GM12878 (cell line): ENCODE results near the gene ORMDL1. TPM values are rescaled to one million over a fixed set of nuclear protein-coding genes. Genes with fewer than 3 reads are reported as not detected.

Source experiments
- ATAC-seq: fragments of 200-7000 bp; cut with Tn5 transposase; 3 replicates; pipeline ENCODE4 v1.9.1; 2020; ENCODE audit warnings: mild to moderate bottlenecking, moderate library complexity
- BruUV-seq: library from RNA; stranded (reverse); fragments of 400-500 nt; replicated peaks from 2 replicates; lab custom pipeline; 2021; lab: Mats Ljungman, UMichigan
- CTCF ChIA-PET: fragments of 300-600 bp; sonication (Branson Sonifier 250); formaldehyde crosslinking; extraction: SDS; loops from one replicate; lab custom pipeline; 2021; ENCODE audit warnings: inconsistent platforms; lab: Yijun Ruan, JAX
- POLR2A ChIA-PET: fragments of 350-600 bp; formaldehyde crosslinking; extraction: SDS; loops from one replicate; lab custom pipeline; 2021; ENCODE audit warnings: inconsistent platforms; lab: Charles Lee
- RAD21 ChIA-PET: fragments of 300-600 bp; sonication (Branson Sonifier 250); formaldehyde crosslinking; loops from one replicate; lab custom pipeline; 2023; ENCODE audit warnings: antibody characterized with exemption; ENCODE audit not compliant: unreplicated experiment; lab: Charles Lee
- SMC1A ChIA-PET: fragments of 300-600 bp; sonication (Branson Sonifier 250); formaldehyde crosslinking; loops from one replicate; lab custom pipeline; 2023; ENCODE audit not compliant: unreplicated experiment, uncharacterized antibody; lab: Charles Lee
- DNase-seq: peaks from one replicate; pipeline ENCODE4 v3.0.0-alpha.2; 2011; ENCODE audit warnings: low read depth, low spot score
- FAIRE-seq: peaks from 3 replicates; lab custom pipeline; 2011; peaks lifted over from hg19 to GRCh38; lab: Jason Lieb, UNC
- H2AFZ ChIP-seq: 2 replicates; pipeline ENCODE4 v1.6.0; 2011; ENCODE audit warnings: low read depth, low read length, control low read depth; ENCODE audit not compliant: control insufficient read depth
- H3K27ac ChIP-seq: 2 replicates; pipeline ENCODE4 v1.5.1; 2011; ENCODE audit warnings: control low read depth; ENCODE audit not compliant: control insufficient read depth, insufficient read depth
- H3K27me3 ChIP-seq, 2 experiments: replicated peaks in 1 of 2; 2 replicates each; pipeline versions ENCODE4 v1.6.0 to v1.6.1; 2011; ENCODE audit warnings: low read length in 1 of 2; ENCODE audit not compliant: control insufficient read depth in 2 of 2, insufficient read depth in 2 of 2
- H3K36me3 ChIP-seq, 2 experiments: 2 replicates each; pipeline ENCODE4 v1.5.1; 2011; ENCODE audit warnings: low read length in 1 of 2; ENCODE audit not compliant: control insufficient read depth in 2 of 2, insufficient read depth in 2 of 2
- H3K4me1 ChIP-seq: 2 replicates; pipeline ENCODE4 v1.6.1; 2011; ENCODE audit warnings: mild to moderate bottlenecking, low read length, moderate library complexity, mixed read lengths; ENCODE audit not compliant: control insufficient read depth, insufficient read depth
- H3K4me2 ChIP-seq: 2 replicates; pipeline ENCODE4 v1.6.0; 2011; ENCODE audit warnings: control low read depth; ENCODE audit not compliant: control insufficient read depth, insufficient read depth
- H3K4me3 ChIP-seq: fragments of 200-600 bp; sonication (generic); 2 replicates; pipeline ENCODE4 v1.5.1; 2016
- H3K79me2 ChIP-seq: 2 replicates; pipeline ENCODE4 v1.6.0; 2011; ENCODE audit warnings: low read length; ENCODE audit not compliant: control insufficient read depth, insufficient read depth
- H3K9ac ChIP-seq: 2 replicates; pipeline ENCODE4 v1.8.0; 2011; ENCODE audit warnings: low read length, control low read depth, mixed read lengths; ENCODE audit not compliant: control insufficient read depth, insufficient read depth
- H3K9me3 ChIP-seq: replicated peaks from 3 replicates; pipeline ENCODE4 v1.5.1; 2011; ENCODE audit warnings: mild to moderate bottlenecking, low read length; ENCODE audit not compliant: control insufficient read depth, insufficient read depth
- H4K20me1 ChIP-seq: 2 replicates; pipeline ENCODE4 v1.6.0; 2011; ENCODE audit not compliant: control insufficient read depth, insufficient read depth
- BCL11A ChIP-seq: IDR thresholded peaks from 2 replicates; pipeline ENCODE4 v1.6.1; 2011; ENCODE audit warnings: low read depth, low read length
- CBFB ChIP-seq: IDR thresholded peaks from 2 replicates; pipeline ENCODE4 v1.6.1; 2016; ENCODE audit warnings: antibody characterized with exemption, low read depth
- HDGF ChIP-seq: fragments of 450-650 bp; IDR thresholded peaks from 2 replicates; pipeline ENCODE4 v1.6.1; 2016; ENCODE audit warnings: antibody characterized with exemption
- IRF4 ChIP-seq: IDR thresholded peaks from 2 replicates; pipeline ENCODE4 v1.6.1; 2011; ENCODE audit warnings: low read depth, low read length
- RAD21 ChIP-seq: IDR thresholded peaks from 2 replicates; pipeline ENCODE4 v1.6.1; 2011; ENCODE audit warnings: mild to moderate bottlenecking, low read depth, low read length, moderate library complexity; ENCODE audit not compliant: insufficient read depth
- SMC3 ChIP-seq: IDR thresholded peaks from 2 replicates; pipeline ENCODE4 v1.6.1; 2011; ENCODE audit warnings: low read length, improper control_type of control experiment, borderline replicate concordance
- WGBS: methylation state at CpG from one replicate; pipeline ENCODE4 v1.1.6; 2016; ENCODE audit warnings: low lambda C conversion rate; ENCODE audit not compliant: insufficient replicate concordance, insufficient coverage; ENCODE audit errors: missing lambda C conversion rate; 5-methylcytosine and 5-hydroxymethylcytosine counted together
- in situ Hi-C: fragments of 300-500 bp; cut with MboI; formaldehyde crosslinking; loops from 9 replicates; pipeline ENCODE4 v1.14.3; 2018; ENCODE audit warnings: mixed read lengths
- intact Hi-C: fragments of 100-400 bp; cut with micrococcal nuclease; formaldehyde crosslinking; loops from one replicate; pipeline ENCODE4 v1.14.2; 2022; ENCODE audit not compliant: unreplicated experiment
- polyA plus RNA-seq, 11 experiments: library from polyadenylated mRNA; depleted of rRNA in 4 of 11; unstranded in 6 of 11; stranded (reverse) in 5 of 11; fragments of >200 nt; fragmentation: Nextera tagmentation in 4 of 11; fragmentation: Illumina TruSeq in 1 of 11; extraction: Ambion mirVana in 4 of 11; extraction: Trizol in 1 of 11; gene quantifications; 1 replicate in 1 of 11; 2 replicates in 10 of 11; pipeline versions ENCODE4 v1.2.1 to v1.2.3, GENCODE V29; 2011 to 2016; ENCODE audit warnings: inconsistent platforms in 2 of 11, missing spikeins in 2 of 11, low read depth in 1 of 11
- total RNA-seq, 4 experiments: library from RNA; depleted of rRNA in 3 of 4; stranded (reverse); fragments of >200 nt in 3 of 4; fragmentation: Illumina TruSeq in 1 of 4; extraction: Trizol in 1 of 4; gene quantifications; 2 replicates each; pipeline versions ENCODE4 v1.2.1 to v1.2.3, GENCODE V29; 2013 to 2021
- TF ChIP-seq, protein P1 (sequence below): fragments of 450-650 bp; formaldehyde crosslinking; IDR thresholded peaks from 2 replicates; pipeline ENCODE4 v1.5.0; 2022; ENCODE audit warnings: mild to moderate bottlenecking, missing genetic modification characterization
- TF ChIP-seq, protein P2 (sequence below): IDR thresholded peaks from 2 replicates; pipeline ENCODE4 v1.6.1; 2012; ENCODE audit warnings: low read depth, low read length, improper control_type of control experiment
- TF ChIP-seq, protein P3 (sequence below), 3 experiments: IDR thresholded peaks in 2 of 3; conservative IDR thresholded peaks in 1 of 3; 2 replicates each; pipeline ENCODE4 v1.5.1; 2011; ENCODE audit warnings: low read depth in 3 of 3, low read length in 3 of 3, mild to moderate bottlenecking in 3 of 3, control low read depth in 2 of 3, moderate library complexity in 2 of 3, inconsistent platforms in 1 of 3, mixed read lengths in 1 of 3; ENCODE audit not compliant: control insufficient read depth in 2 of 3, insufficient read depth in 1 of 3; ENCODE audit errors: extremely low read depth in 1 of 3

ORMDL1 gene
- total and polyA plus RNA-seq, 10 of the 15 experiments (the other 5 are each of a cell fraction or from before 2014, with no cell fraction given): 62.6 to 161 (median 95.7) TPM

DNA sequence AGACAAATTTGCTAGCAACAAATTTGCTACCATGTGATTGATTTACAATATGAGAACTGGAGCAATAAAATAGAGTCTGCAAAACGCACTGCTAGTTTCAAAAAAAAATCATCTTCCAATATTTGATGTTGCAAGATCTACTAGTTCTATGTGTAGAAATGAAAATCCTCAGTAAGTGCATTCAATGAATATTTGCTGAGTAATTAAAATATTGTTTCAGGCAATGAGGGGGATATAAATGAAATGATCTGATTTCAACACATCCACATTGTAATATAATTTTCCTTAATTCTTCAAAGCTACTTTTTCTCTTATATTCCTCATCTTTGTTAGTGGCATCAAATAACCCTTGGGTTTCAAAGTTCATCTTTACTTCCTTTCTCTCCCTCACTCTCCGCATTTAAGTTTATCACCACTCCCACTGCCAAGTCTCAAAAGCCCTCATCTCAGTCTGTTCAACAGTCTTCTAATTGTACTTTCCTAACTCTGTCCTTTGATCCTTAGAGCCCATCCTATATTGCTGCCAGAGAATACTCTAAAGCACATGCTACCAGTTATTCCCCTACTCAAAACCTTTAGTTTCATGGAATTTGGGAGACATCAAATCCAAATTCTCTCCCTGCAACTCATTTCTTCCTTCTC is 27.7 kb downstream of the ORMDL1 start (continued):
- TF ChIP-seq BCL11A (no peak), CBFB (no peak)
- TF ChIP-seq, protein P1, sequence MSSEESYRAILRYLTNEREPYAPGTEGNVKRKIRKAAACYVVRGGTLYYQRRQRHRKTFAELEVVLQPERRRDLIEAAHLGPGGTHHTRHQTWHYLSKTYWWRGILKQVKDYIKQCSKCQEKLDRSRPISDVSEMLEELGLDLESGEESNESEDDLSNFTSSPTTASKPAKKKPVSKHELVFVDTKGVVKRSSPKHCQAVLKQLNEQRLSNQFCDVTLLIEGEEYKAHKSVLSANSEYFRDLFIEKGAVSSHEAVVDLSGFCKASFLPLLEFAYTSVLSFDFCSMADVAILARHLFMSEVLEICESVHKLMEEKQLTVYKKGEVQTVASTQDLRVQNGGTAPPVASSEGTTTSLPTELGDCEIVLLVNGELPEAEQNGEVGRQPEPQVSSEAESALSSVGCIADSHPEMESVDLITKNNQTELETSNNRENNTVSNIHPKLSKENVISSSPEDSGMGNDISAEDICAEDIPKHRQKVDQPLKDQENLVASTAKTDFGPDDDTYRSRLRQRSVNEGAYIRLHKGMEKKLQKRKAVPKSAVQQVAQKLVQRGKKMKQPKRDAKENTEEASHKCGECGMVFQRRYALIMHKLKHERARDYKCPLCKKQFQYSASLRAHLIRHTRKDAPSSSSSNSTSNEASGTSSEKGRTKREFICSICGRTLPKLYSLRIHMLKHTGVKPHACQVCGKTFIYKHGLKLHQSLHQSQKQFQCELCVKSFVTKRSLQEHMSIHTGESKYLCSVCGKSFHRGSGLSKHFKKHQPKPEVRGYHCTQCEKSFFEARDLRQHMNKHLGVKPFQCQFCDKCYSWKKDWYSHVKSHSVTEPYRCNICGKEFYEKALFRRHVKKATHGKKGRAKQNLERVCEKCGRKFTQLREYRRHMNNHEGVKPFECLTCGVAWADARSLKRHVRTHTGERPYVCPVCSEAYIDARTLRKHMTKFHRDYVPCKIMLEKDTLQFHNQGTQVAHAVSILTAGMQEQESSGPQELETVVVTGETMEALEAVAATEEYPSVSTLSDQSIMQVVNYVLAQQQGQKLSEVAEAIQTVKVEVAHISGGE (CRISPR knock-in tag): no peak
- TF ChIP-seq, protein P2, sequence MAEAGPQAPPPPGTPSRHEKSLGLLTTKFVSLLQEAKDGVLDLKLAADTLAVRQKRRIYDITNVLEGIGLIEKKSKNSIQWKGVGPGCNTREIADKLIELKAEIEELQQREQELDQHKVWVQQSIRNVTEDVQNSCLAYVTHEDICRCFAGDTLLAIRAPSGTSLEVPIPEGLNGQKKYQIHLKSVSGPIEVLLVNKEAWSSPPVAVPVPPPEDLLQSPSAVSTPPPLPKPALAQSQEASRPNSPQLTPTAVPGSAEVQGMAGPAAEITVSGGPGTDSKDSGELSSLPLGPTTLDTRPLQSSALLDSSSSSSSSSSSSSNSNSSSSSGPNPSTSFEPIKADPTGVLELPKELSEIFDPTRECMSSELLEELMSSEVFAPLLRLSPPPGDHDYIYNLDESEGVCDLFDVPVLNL: no peak
- TF ChIP-seq, all 136 proteins: peak for 0

DNA sequence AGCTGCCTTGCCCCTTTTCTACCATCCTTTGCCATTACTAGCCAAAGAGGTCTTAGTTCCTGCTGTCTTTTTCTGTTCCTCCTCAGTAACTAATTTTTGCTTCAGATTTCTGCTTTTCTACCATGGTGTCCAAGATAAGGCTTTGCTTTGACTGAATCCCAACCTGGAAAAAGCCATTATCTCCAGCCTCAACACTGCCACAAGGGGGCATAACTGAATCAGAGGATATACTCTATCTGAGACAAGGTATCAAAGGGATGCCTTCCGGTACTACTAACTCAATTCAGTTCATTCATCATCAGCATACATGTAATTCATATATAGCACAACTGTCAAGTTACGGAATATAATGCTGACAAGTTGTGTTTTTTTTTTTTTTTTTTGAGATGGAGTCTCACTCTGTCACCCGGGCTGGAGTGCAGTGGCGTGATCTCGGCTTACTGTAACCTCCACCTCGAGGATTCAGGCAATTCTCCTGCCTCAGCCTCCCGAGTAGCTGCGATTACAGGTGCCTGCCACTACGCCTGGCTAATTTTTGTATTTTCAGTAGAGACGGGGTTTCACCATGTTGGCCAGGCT is 33.0 kb downstream of the ORMDL1 start:
- Histone ChIP-seq H3K4me2 (no peak overlapping the region), H3K4me1 (no peaks in the 10 kb centered on the region), H3K79me2 (no peaks in the 10 kb centered on the region), H3K9ac (no peak overlapping the region), H2AFZ (no peak overlapping the region), H3K27me3 (no peaks in the 10 kb centered on the region), H3K36me3 (no peaks in the 10 kb centered on the region; a peak in 1 of 4 replicates), H3K27ac (no peak overlapping the region), H3K4me3 (no peak overlapping the region), H4K20me1 (no peaks in the 10 kb centered on the region), H3K9me3 (no peaks in the 10 kb centered on the region)
- ChIA-PET SMC1A (interaction anchor here (0.7 to 2.4 kb wide), 14 partner anchors 8 to 321 kb away, joined by 3 to 8 read pairs (median 4); partner anchors contain the start of genes ANKAR and OSGEPL1), CTCF (interaction anchor here (0.6 to 8.9 kb wide), 26 partner anchors 11 to 526 kb away, joined by 3 to 84 read pairs (median 4); partner anchors contain the start of genes ANKAR and OSGEPL1), POLR2A (interaction anchor here (1.3 kb wide), 1 partner anchor 10 kb away, joined by 4 read pairs; no protein-coding TSS in a partner anchor), RAD21 (interaction anchor here (1.0 to 1.7 kb wide), 4 partner anchors 13 to 321 kb away, joined by 3 to 5 read pairs (median 4); no protein-coding TSS in a partner anchor)
- 92% methylated on average over 9 of the region's 10 CpGs for WGBS
- BruUV-seq: no TSS peak
- in situ Hi-C loops (no loop called here), intact Hi-C loops (loop anchor here (2.0 kb wide), 1 partner anchor 320 kb away; no protein-coding TSS in a partner anchor)
- DNase-seq: no peak
- FAIRE-seq: peak; percentile 76
- ATAC-seq: peak; percentile 87
- TF ChIP-seq RAD21 (peak; percentile 63), HDGF (no peak), SMC3 (peak; percentile 52; the same call in 1 of the 2 replicates), IRF4 (no peak)
- TF ChIP-seq, protein P3, sequence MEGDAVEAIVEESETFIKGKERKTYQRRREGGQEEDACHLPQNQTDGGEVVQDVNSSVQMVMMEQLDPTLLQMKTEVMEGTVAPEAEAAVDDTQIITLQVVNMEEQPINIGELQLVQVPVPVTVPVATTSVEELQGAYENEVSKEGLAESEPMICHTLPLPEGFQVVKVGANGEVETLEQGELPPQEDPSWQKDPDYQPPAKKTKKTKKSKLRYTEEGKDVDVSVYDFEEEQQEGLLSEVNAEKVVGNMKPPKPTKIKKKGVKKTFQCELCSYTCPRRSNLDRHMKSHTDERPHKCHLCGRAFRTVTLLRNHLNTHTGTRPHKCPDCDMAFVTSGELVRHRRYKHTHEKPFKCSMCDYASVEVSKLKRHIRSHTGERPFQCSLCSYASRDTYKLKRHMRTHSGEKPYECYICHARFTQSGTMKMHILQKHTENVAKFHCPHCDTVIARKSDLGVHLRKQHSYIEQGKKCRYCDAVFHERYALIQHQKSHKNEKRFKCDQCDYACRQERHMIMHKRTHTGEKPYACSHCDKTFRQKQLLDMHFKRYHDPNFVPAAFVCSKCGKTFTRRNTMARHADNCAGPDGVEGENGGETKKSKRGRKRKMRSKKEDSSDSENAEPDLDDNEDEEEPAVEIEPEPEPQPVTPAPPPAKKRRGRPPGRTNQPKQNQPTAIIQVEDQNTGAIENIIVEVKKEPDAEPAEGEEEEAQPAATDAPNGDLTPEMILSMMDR (IDR thresholded peaks at IDR 0.05 in 2 of 3, conservative IDR thresholded peaks at IDR 0.05 in 1 of 3; ENCODE audit: control insufficient read depth in 2 of 3, extremely low read depth in 1 of 3, insufficient read depth in 1 of 3, low read depth in 3 of 3, low read length in 3 of 3): peak; percentile 62 to 74 (median 74); a peak in 5 of 6 replicates
